GM21576 (cell line): Measurements from ENCODE around the gene TAAR8.
"Not testable (repeated sequence)": the region's sequence is repeated elsewhere in the genome, so short reads cannot be mapped to it uniquely, and the experiment has no call there.

Experiments used
- ATAC-seq: cut with Tn5 transposase; IDR thresholded peaks from one replicate; pipeline ENCODE4 v1.9.1; 2021; ENCODE audit warnings: mild to moderate bottlenecking, moderate library complexity; ENCODE audit not compliant: unreplicated experiment

The TAAR8 gene

GRCh38 chr6:132552372-132552771 lies at the start of gene TAAR8:
Gene TAAR8 (plus strand): TSS chr6:132552672. CDS start chr6:132552693, 21 bp downstream.
- no peak for ATAC-seq

GRCh38 chr6:132504757-132505156 lies 47.7 kb upstream of the TAAR8 start:
- ATAC-seq = no peak

GRCh38 chr6:132505158-132505557 lies 47.3 kb upstream of the TAAR8 start:
- ATAC-seq = no peak

- no peak for ATAC-seq
Observed at GRCh38 chr6:132506461-132506860, 46.0 kb upstream of the TAAR8 start.

- no peak for ATAC-seq
Observed at GRCh38 chr6:132506869-132507808, 45.3 kb upstream of the TAAR8 start.

- ATAC-seq = no peak
Observed at GRCh38 chr6:132511210-132511830, 41.2 kb upstream of the TAAR8 start.

- no peak for ATAC-seq
Observed at GRCh38 chr6:132511831-132512220, 40.6 kb upstream of the TAAR8 start.

- ATAC-seq = no peak
Observed at GRCh38 chr6:132512342-132512637, 40.2 kb upstream of the TAAR8 start.

GRCh38 chr6:132512638-132513632 lies 39.5 kb upstream of the TAAR8 start, which contains the start of gene STX7:
Gene STX7 (minus strand): TSS chr6:132513116. CDS start chr6:132503530, 9,586 bp downstream.
- ATAC-seq = peak; percentile 86

- no peak for ATAC-seq
Observed at GRCh38 chr6:132513831-132514545, 38.5 kb upstream of the TAAR8 start.

- no peak for ATAC-seq
Observed at GRCh38 chr6:132515386-132515785, 37.1 kb upstream of the TAAR8 start.

GRCh38 chr6:132520953-132521352 lies 31.5 kb upstream of the TAAR8 start:
- no peak for ATAC-seq

GRCh38 chr6:132524646-132525045 lies 27.8 kb upstream of the TAAR8 start:
- ATAC-seq = no peak

- ATAC-seq = no peak
Observed at GRCh38 chr6:132525866-132526265, 26.6 kb upstream of the TAAR8 start.

GRCh38 chr6:132526461-132526860 lies 26.0 kb upstream of the TAAR8 start:
- no peak for ATAC-seq

- no peak for ATAC-seq
Observed at GRCh38 chr6:132527791-132528190, 24.7 kb upstream of the TAAR8 start.

- ATAC-seq = peak; percentile 89
Observed at GRCh38 chr6:132530293-132530974, 22.0 kb upstream of the TAAR8 start.

GRCh38 chr6:132534546-132534945 lies 17.9 kb upstream of the TAAR8 start:
- ATAC-seq = not testable (repeated sequence)

GRCh38 chr6:132537145-132537544 lies 15.3 kb upstream of the TAAR8 start:
- ATAC-seq = no peak

GRCh38 chr6:132537977-132538376 lies 14.5 kb upstream of the TAAR8 start, which contains the start of gene TAAR9:
Gene TAAR9 (plus strand): TSS chr6:132538277. CDS start chr6:132538290, 13 bp downstream.
- no peak for ATAC-seq
